ENCODE measurements around the gene CHL1.

DNA sequence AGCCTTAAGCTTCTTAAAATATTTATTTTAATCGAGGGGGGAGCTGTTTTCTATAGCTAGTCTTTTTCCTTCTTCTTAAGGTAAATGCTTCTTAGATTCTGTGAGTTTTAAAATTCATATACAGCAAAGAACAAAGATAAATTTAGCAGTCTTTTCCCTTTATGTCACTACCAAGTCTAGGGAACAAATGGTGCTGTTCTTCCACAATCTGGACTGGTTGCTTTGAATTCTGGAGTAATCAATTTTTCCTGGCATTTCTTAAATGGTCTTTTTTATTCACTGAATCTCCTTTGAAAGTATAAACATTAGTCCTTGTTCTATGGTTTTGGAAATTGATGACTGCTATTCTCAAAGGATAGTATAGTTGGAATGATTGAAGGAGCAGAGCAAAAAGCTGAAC is 82.8 kb downstream of the CHL1 start:
- TF ChIP-seq, protein P1, sequence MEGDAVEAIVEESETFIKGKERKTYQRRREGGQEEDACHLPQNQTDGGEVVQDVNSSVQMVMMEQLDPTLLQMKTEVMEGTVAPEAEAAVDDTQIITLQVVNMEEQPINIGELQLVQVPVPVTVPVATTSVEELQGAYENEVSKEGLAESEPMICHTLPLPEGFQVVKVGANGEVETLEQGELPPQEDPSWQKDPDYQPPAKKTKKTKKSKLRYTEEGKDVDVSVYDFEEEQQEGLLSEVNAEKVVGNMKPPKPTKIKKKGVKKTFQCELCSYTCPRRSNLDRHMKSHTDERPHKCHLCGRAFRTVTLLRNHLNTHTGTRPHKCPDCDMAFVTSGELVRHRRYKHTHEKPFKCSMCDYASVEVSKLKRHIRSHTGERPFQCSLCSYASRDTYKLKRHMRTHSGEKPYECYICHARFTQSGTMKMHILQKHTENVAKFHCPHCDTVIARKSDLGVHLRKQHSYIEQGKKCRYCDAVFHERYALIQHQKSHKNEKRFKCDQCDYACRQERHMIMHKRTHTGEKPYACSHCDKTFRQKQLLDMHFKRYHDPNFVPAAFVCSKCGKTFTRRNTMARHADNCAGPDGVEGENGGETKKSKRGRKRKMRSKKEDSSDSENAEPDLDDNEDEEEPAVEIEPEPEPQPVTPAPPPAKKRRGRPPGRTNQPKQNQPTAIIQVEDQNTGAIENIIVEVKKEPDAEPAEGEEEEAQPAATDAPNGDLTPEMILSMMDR (IDR thresholded peaks at IDR 0.05), result no peak
- no peak for TF ChIP-seq POLR2A (IDR thresholded peaks at IDR 0.05)

Data from uterus (tissue), 2 donors.